Gastrocnemius medialis (tissue), 4 donors: ENCODE results near the gene B3GLCT. TPM values are rescaled to one million over a fixed set of nuclear protein-coding genes. Genes with fewer than 3 reads are reported as not detected.

Experiments
- ATAC-seq, 2 donors: fragments of 150-250 bp; one replicate each; pipeline ENCODE4 v1.9.1; 2016
- DNase-seq, 2 donors: peaks; one replicate each; pipeline ENCODE4 v3.0.0-alpha.2; 2019
- H3K27ac ChIP-seq, 4 donors: fragments of 200-600 bp; sonication (generic); 1 replicate in 1 of 4; 2 replicates in 3 of 4; pipeline ENCODE4 v1.5.1; 2016 to 2018; ENCODE audit warnings: mild to moderate bottlenecking in 2 of 4, moderate library complexity in 1 of 4
- H3K27me3 ChIP-seq, 3 donors: fragments of 200-600 bp; sonication (generic) in 2 of 3; 1 replicate in 1 of 3; 2 replicates in 2 of 3; pipeline versions ENCODE4 v1.5.1 to v1.6.0; 2016 to 2019; ENCODE audit warnings: mild to moderate bottlenecking in 1 of 3, moderate library complexity in 1 of 3
- H3K36me3 ChIP-seq, 2 donors: fragments of 200-600 bp; sonication (generic) in 1 of 2; one replicate each; pipeline ENCODE4 v1.5.1; 2017 to 2018
- H3K4me1 ChIP-seq, 2 donors: fragments of 200-600 bp; sonication (generic) in 1 of 2; one replicate each; pipeline ENCODE4 v1.5.1; 2016 to 2017; ENCODE audit warnings: mild to moderate bottlenecking in 2 of 2
- H3K4me3 ChIP-seq, 4 donors: fragments of 200-600 bp; sonication (generic) in 3 of 4; 1 replicate in 1 of 4; 2 replicates in 3 of 4; pipeline ENCODE4 v1.5.1; 2016 to 2019; ENCODE audit warnings: mild to moderate bottlenecking in 2 of 4
- H3K9me3 ChIP-seq, 3 donors: fragments of 200-600 bp; sonication (generic) in 2 of 3; 1 replicate in 1 of 3; 2 replicates in 2 of 3; pipeline ENCODE4 v1.5.1; 2016 to 2019
- CTCF ChIP-seq, 5 experiments: fragments of 450-650 bp in 3 of 5; fragments of 200-600 bp in 2 of 5; sonication (generic) in 2 of 5; IDR thresholded peaks in 4 of 5; conservative IDR thresholded peaks in 1 of 5; 1 replicate in 4 of 5; 2 replicates in 1 of 5; pipeline ENCODE4 v1.5.1; 2016 to 2019; ENCODE audit warnings: antibody characterized with exemption in 5 of 5, mild to moderate bottlenecking in 3 of 5, moderate library complexity in 3 of 5
- POLR2A ChIP-seq, 2 donors: fragments of 450-650 bp; IDR thresholded peaks; one replicate each; pipeline ENCODE4 v1.6.1; 2017; ENCODE audit warnings: antibody characterized with exemption in 2 of 2, mild to moderate bottlenecking in 2 of 2, moderate library complexity in 2 of 2
- in situ Hi-C, 4 donors: fragments of 200-750 bp; cut with MboI; loops; one replicate each; pipeline versions ENCODE4 v1.15.0 to v1.8.0; 2017; ENCODE audit warnings: low sequenced_read_pairs in 4 of 4
- intact Hi-C: fragments of 100-400 bp; cut with DNase I; formaldehyde crosslinking; loops from one replicate; pipeline ENCODE4 v1.15.1; 2023; ENCODE audit warnings: low total_unique reads
- total RNA-seq, 4 donors: library from RNA; depleted of rRNA; stranded (reverse); fragments of >200 nt; gene quantifications; one replicate each; pipeline versions ENCODE4 v1.1.0 to v1.2.3, GENCODE V29; 2016

The B3GLCT gene
- total RNA-seq, 4 donors from 2014 or later: 2.4 to 4.8 (median 3.6) TPM

DNA sequence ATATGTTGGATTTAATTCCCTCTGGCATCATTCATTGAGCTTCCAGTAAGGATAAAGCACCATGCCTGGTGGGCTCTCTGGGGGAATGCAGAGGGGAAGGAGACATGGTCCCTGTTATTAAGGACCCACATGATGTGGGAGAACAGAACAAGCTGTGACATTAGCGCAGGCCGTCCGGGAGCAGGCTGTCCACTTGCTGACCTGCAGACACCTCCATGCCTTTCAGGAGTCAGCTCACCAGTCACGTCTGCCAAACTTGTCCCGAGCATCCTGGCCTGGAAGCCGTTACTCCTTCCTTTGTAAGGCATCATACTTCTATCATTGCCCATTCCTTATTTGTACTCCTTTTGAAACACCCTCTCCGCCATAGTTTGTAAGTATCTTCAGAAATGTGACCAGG lies 23.4 kb downstream of the B3GLCT start:
- DNase-seq (no peak), ATAC-seq (no peak)
- intact Hi-C loops: no loop called here
- H3K27me3 ChIP-seq: no peaks in the 10 kb centered on the region
- H3K4me3 ChIP-seq: no peak overlapping the region
- TF ChIP-seq POLR2A (IDR thresholded peaks at IDR 0.05) (no peak), CTCF (IDR thresholded peaks at IDR 0.05 in 4 of 5, conservative IDR thresholded peaks at IDR 0.05 in 1 of 5) (no peak)
- no peaks in the 10 kb centered on the region for H3K4me1 ChIP-seq
- H3K27ac ChIP-seq: no peak overlapping the region
- H3K9me3 ChIP-seq: no peaks in the 10 kb centered on the region
- H3K36me3 ChIP-seq: no peaks in the 10 kb centered on the region
- in situ Hi-C loops: no loop called here

DNA sequence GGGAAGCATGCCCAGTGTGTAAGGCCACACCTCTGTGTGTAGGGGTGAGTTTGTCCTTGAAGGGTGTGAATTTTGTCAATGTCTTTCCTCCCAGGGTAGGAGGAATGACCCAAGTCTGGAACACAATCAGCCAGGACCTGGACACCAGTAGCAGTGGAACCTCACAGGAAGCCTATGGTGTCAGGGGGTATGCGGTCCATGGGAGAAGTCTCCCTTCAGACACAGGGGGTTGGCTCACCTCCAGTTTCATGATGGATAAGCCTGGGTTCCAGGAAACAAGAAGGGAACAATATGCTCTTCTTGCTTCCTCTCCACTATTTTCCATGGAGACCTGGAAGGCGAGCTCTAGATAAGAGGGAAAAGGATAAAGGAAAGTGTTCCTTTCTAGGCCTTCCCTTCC lies 23.9 kb downstream of the B3GLCT start:
- Histone ChIP-seq H3K4me1 (no peaks in the 10 kb centered on the region), H3K36me3 (no peaks in the 10 kb centered on the region), H3K9me3 (no peaks in the 10 kb centered on the region), H3K27ac (no peak overlapping the region), H3K27me3 (no peaks in the 10 kb centered on the region), H3K4me3 (no peak overlapping the region)
- no peak for ATAC-seq
- in situ Hi-C loops (no loop called here), intact Hi-C loops (no loop called here)
- TF ChIP-seq POLR2A (IDR thresholded peaks at IDR 0.05) (no peak), CTCF (IDR thresholded peaks at IDR 0.05 in 4 of 5, conservative IDR thresholded peaks at IDR 0.05 in 1 of 5) (no peak)
- DNase-seq: no peak

GRCh38 chr13:31224174-31224669 lies 24.4 kb downstream of the B3GLCT start:
- Histone ChIP-seq H3K27ac (no peak overlapping the region), H3K4me1 (no peaks in the 10 kb centered on the region)
- intact Hi-C loops: no loop called here

DNA sequence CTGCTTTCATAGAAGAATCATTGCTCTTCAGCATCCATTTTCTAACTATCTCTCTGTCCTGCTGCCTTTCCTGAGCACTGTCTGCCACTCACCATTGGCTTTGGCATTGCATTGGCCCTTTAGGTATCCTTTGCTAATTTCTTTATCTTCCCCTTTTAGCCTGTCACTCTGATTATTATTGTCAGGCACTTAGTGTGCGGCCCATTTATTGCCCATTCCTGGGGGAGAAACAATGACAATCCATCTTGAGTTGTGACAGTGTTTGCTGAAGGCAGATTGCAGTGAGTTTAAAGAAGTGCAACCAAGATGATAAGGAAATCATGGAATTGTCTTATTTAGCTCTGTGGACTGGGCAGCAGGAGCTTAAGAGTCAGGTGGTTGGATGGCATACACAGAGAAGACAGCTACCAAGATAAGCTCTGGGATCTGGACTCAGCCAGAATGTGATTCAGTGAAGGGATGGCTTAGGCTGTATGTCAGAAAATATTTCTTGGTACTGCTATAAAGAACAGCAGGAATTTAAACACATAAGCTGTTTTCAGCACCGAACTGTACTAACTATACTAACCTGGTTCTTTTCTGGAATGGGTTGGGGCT lies 25.3 kb downstream of the B3GLCT start:
- Histone ChIP-seq H3K9me3 (no peaks in the 10 kb centered on the region), H3K27me3 (no peaks in the 10 kb centered on the region), H3K36me3 (no peaks in the 10 kb centered on the region), H3K4me3 (no peak overlapping the region), H3K4me1 (no peaks in the 10 kb centered on the region), H3K27ac (no peak overlapping the region)
- in situ Hi-C loops (loop anchor here in 3 of 4 donors (25.0 kb wide), 1 partner anchor 512 kb away; the partner anchor contains the start of gene RXFP2 (in 3 of the 3)), intact Hi-C loops (no loop called here)
- TF ChIP-seq POLR2A (IDR thresholded peaks at IDR 0.05): no peak
- no peak for TF ChIP-seq CTCF (IDR thresholded peaks at IDR 0.05 in 4 of 5, conservative IDR thresholded peaks at IDR 0.05 in 1 of 5)
- no peak for DNase-seq
- no peak for ATAC-seq

More at GRCh38 chr13:31224174-31224669, 24.4 kb downstream of the B3GLCT start:
- Histone ChIP-seq H3K9me3 (no peaks in the 10 kb centered on the region), H3K27me3 (no peaks in the 10 kb centered on the region), H3K36me3 (no peaks in the 10 kb centered on the region), H3K4me3 (no peak overlapping the region)
- TF ChIP-seq CTCF (IDR thresholded peaks at IDR 0.05 in 4 of 5, conservative IDR thresholded peaks at IDR 0.05 in 1 of 5) (no peak), POLR2A (IDR thresholded peaks at IDR 0.05) (no peak)
- in situ Hi-C loops: no loop called here
- DNase-seq (no peak), ATAC-seq (no peak)
